CD14-positive monocyte (primary cell): ENCODE data around the gene PLEKHN1. TPM values are rescaled to one million over a fixed set of nuclear protein-coding genes. Genes with fewer than 3 reads are reported as not detected.
A peak's percentile ranks its signal among the peaks of the same experiment; 100 is the strongest.

Experiments
- DNase-seq, 3 donors: peaks; one replicate each; pipeline ENCODE4 v3.0.0-alpha.2; 2011 to 2022
- H2AFZ ChIP-seq: 2 replicates; pipeline ENCODE4 v1.6.0; 2012; ENCODE audit warnings: mild to moderate bottlenecking, low read depth, low read length, inconsistent platforms; ENCODE audit not compliant: insufficient read depth, poor library complexity, severe bottlenecking
- H3K27ac ChIP-seq, 2 donors: 1 replicate in 1 of 2; 2 replicates in 1 of 2; pipeline ENCODE4 v1.5.1; 2012 to 2013; ENCODE audit warnings: low read length in 2 of 2, control low read depth in 1 of 2, inconsistent platforms in 1 of 2, low read depth in 1 of 2, mild to moderate bottlenecking in 1 of 2
- H3K27me3 ChIP-seq, 2 donors: one replicate each; pipeline versions ENCODE4 v1.6.0 to v1.6.1; 2011 to 2013; ENCODE audit warnings: low read length in 2 of 2; ENCODE audit not compliant: control insufficient read depth in 2 of 2, insufficient read depth in 2 of 2
- H3K36me3 ChIP-seq, 2 donors: replicated peaks in 1 of 2; 1 replicate in 1 of 2; 2 replicates in 1 of 2; pipeline versions ENCODE4 v1.5.1 to v1.6.1; 2012 to 2013; ENCODE audit warnings: low read length in 2 of 2, control low read depth in 1 of 2, inconsistent platforms in 1 of 2, mild to moderate bottlenecking in 1 of 2; ENCODE audit not compliant: insufficient read depth in 2 of 2, control insufficient read depth in 1 of 2
- H3K4me1 ChIP-seq, 2 donors: 1 replicate in 1 of 2; 2 replicates in 1 of 2; pipeline versions ENCODE4 v1.5.1 to v1.6.1; 2012 to 2013; ENCODE audit warnings: low read length in 2 of 2, control low read depth in 1 of 2, inconsistent platforms in 1 of 2, mild to moderate bottlenecking in 1 of 2, moderate library complexity in 1 of 2; ENCODE audit not compliant: insufficient read depth in 2 of 2, control insufficient read depth in 1 of 2
- H3K4me2 ChIP-seq: replicated peaks from 2 replicates; pipeline ENCODE3; 2012; ENCODE audit warnings: low read length, moderate library complexity, mild to moderate bottlenecking; ENCODE audit not compliant: poor library complexity, severe bottlenecking; ENCODE audit errors: extremely low read depth
- H3K4me3 ChIP-seq, 3 experiments: fragments of 200-600 bp in 1 of 3; sonication (generic) in 1 of 3; replicated peaks in 1 of 3; 1 replicate in 2 of 3; 2 replicates in 1 of 3; pipeline ENCODE4 v1.5.1; 2011 to 2013; ENCODE audit warnings: low read length in 3 of 3, mild to moderate bottlenecking in 3 of 3, control low read depth in 2 of 3, low read depth in 2 of 3, inconsistent platforms in 1 of 3, moderate library complexity in 1 of 3
- H3K79me2 ChIP-seq: 2 replicates; pipeline ENCODE4 v1.6.0; 2012; ENCODE audit warnings: mild to moderate bottlenecking, control low read depth, inconsistent platforms, low read length, moderate library complexity; ENCODE audit not compliant: insufficient read depth
- H3K9ac ChIP-seq: 2 replicates; pipeline ENCODE4 v1.6.0; 2017; ENCODE audit warnings: low read length, mild to moderate bottlenecking; ENCODE audit not compliant: insufficient read depth, poor library complexity, severe bottlenecking
- H3K9me3 ChIP-seq, 2 donors: replicated peaks in 1 of 2; 1 replicate in 1 of 2; 2 replicates in 1 of 2; pipeline versions ENCODE4 v1.5.1 to v1.6.1; 2012 to 2013; ENCODE audit warnings: low read length in 2 of 2, control low read depth in 1 of 2; ENCODE audit not compliant: control insufficient read depth in 1 of 2, insufficient read depth in 1 of 2
- H4K20me1 ChIP-seq: 2 replicates; pipeline ENCODE4 v1.6.0; 2012; ENCODE audit warnings: mild to moderate bottlenecking, low read length, control low read depth, moderate library complexity; ENCODE audit not compliant: insufficient read depth
- H3K27ac Mint-ChIP-seq, 7 donors: one replicate each; pipeline ENCODE4 v1.8.0; 2020; ENCODE audit warnings: mild to moderate bottlenecking in 7 of 7, mixed read lengths in 7 of 7, moderate library complexity in 6 of 7, inconsistent platforms in 2 of 7
- H3K27me3 Mint-ChIP-seq, 3 donors: one replicate each; pipeline ENCODE4 v1.8.0; 2021 to 2022; ENCODE audit warnings: low read depth in 3 of 3, mild to moderate bottlenecking in 3 of 3, mixed read lengths in 3 of 3, moderate library complexity in 3 of 3, inconsistent platforms in 1 of 3
- H3K36me3 Mint-ChIP-seq, 2 donors: one replicate each; pipeline ENCODE4 v1.8.0; 2020; ENCODE audit warnings: mixed read lengths in 2 of 2, inconsistent platforms in 1 of 2, mild to moderate bottlenecking in 1 of 2
- H3K4me1 Mint-ChIP-seq: one replicate; pipeline ENCODE4 v1.8.0; 2020; ENCODE audit warnings: mild to moderate bottlenecking, mixed read lengths
- H3K4me3 Mint-ChIP-seq, 2 donors: one replicate each; pipeline ENCODE4 v1.8.0; 2020; ENCODE audit warnings: mild to moderate bottlenecking in 2 of 2, mixed read lengths in 2 of 2, moderate library complexity in 1 of 2
- H3K9me3 Mint-ChIP-seq, 7 donors: one replicate each; pipeline ENCODE4 v1.8.0; 2020 to 2022; ENCODE audit warnings: mixed read lengths in 7 of 7, mild to moderate bottlenecking in 6 of 7, moderate library complexity in 6 of 7, inconsistent platforms in 2 of 7
- CTCF ChIP-seq: fragments of 200-600 bp; IDR thresholded peaks from one replicate; pipeline ENCODE4 v1.8.0; 2022; ENCODE audit warnings: antibody characterized with exemption, mild to moderate bottlenecking
- WGBS: methylation state at CpG from one replicate; pipeline ENCODE4 v1.1.5; 2013; ENCODE audit warnings: missing lambda C conversion rate; ENCODE audit not compliant: insufficient coverage; 5-methylcytosine and 5-hydroxymethylcytosine counted together
- intact Hi-C, 2 donors: fragments of 100-400 bp; cut with micrococcal nuclease; formaldehyde crosslinking; loops; one replicate each; pipeline versions ENCODE4 v1.15.0 to v1.15.1; 2023
- polyA plus RNA-seq, 3 donors: library from polyadenylated mRNA; depleted of rRNA in 1 of 3; unstranded in 2 of 3; stranded (reverse) in 1 of 3; fragments of 300-500 nt in 2 of 3; fragments of >200 nt in 1 of 3; fragmentation: Illumina TruSeq in 2 of 3; gene quantifications; 1 replicate in 2 of 3; 2 replicates in 1 of 3; pipeline ENCODE4 v1.2.3, GENCODE V29; 2012 to 2021

Gene PLEKHN1
- polyA plus RNA-seq, 3 donors, result 0.21 to 1.5 (median 0.62) TPM

- Histone ChIP-seq H3K4me3 (no peak overlapping the region), H4K20me1 (no peaks in the 10 kb centered on the region), H3K27ac (no peak overlapping the region), H3K4me1 (peaks cover 9 to 33% of the 10 kb centered on the region in 2 donors), H3K79me2 (no peaks in the 10 kb centered on the region), H3K36me3 (no peaks in the 10 kb centered on the region), H2AFZ (no peak overlapping the region), H3K9me3 (peaks cover 0 to 12% of the 10 kb centered on the region in 2 donors), H3K4me2 (no peak overlapping the region), H3K9ac (no peak overlapping the region), H3K27me3 (peaks cover 16 to 59% of the 10 kb centered on the region in 2 donors)
- Mint-ChIP-seq H3K4me1 (peaks cover 15% of the 10 kb centered on the region), H3K27me3 (peaks cover 47 to 79% (median 58%) of the 10 kb centered on the region in 3 donors), H3K9me3 (peaks cover 0 to 12% (median 4%) of the 10 kb centered on the region in 7 donors), H3K36me3 (peaks cover 0 to 4% of the 10 kb centered on the region in 2 donors), H3K4me3 (peak overlapping the region; percentile 37 to 76), H3K27ac (no peak overlapping the region)
- TF ChIP-seq CTCF, result no peak
- WGBS, result 7% methylated on average over 64 of the region's 65 CpGs
- DNase-seq, result no peak
- intact Hi-C loops, result no loop called here
Measured at GRCh38 chr1:925561-926421, 40.5 kb upstream of the PLEKHN1 start.

GRCh38 chr1:927234-927633 is 39.0 kb upstream of the PLEKHN1 start:
- intact Hi-C loops, result no loop called here

More at GRCh38 chr1:927234-927633, 39.0 kb upstream of the PLEKHN1 start:
- H3K4me2 ChIP-seq, result no peak overlapping the region
- Mint-ChIP-seq H3K4me1 (peaks cover 12% of the 10 kb centered on the region), H3K27me3 (peaks cover 39 to 72% (median 49%) of the 10 kb centered on the region in 3 donors), H3K27ac (no peak overlapping the region), H3K9me3 (peaks cover 0 to 12% (median 2%) of the 10 kb centered on the region in 7 donors), H3K36me3 (no peaks in the 10 kb centered on the region), H3K4me3 (peak overlapping the region in 1 of 2 donors; percentile 76)
- no peak for DNase-seq
- no peak overlapping the region for H2AFZ ChIP-seq
- H3K36me3 ChIP-seq, result no peaks in the 10 kb centered on the region
- H3K27me3 ChIP-seq, result peaks cover 16 to 48% of the 10 kb centered on the region in 2 donors
- peaks cover 0 to 7% of the 10 kb centered on the region in 2 donors for H3K9me3 ChIP-seq
- H3K27ac ChIP-seq, result no peak overlapping the region
- H3K79me2 ChIP-seq, result no peaks in the 10 kb centered on the region
- no peaks in the 10 kb centered on the region for H4K20me1 ChIP-seq
- H3K4me3 ChIP-seq, result no peak overlapping the region
- WGBS, result 87% methylated on average over 8 of the region's 9 CpGs
- H3K4me1 ChIP-seq, result peaks cover 7 to 26% of the 10 kb centered on the region in 2 donors
- TF ChIP-seq CTCF, result no peak
- H3K9ac ChIP-seq, result no peak overlapping the region
